IPS-20b (cell line): ENCODE measurements around the gene SLC22A4.

Experiments
- H3K27ac ChIP-seq: one replicate; pipeline ENCODE4 v1.5.1; 2013; ENCODE audit warnings: low read length
- H3K27me3 ChIP-seq: 2 replicates; pipeline ENCODE4 v1.6.1; 2013; ENCODE audit warnings: mild to moderate bottlenecking, low read length, inconsistent platforms; ENCODE audit not compliant: insufficient read depth
- H3K36me3 ChIP-seq: 2 replicates; pipeline ENCODE4 v1.6.1; 2013; ENCODE audit warnings: low read depth, mild to moderate bottlenecking, inconsistent platforms, low read length, moderate library complexity; ENCODE audit not compliant: insufficient read depth
- H3K4me1 ChIP-seq: 2 replicates; pipeline ENCODE4 v1.6.1; 2013; ENCODE audit warnings: mild to moderate bottlenecking, control low read depth, inconsistent platforms, low read length, moderate library complexity; ENCODE audit not compliant: insufficient read depth
- H3K4me3 ChIP-seq: 2 replicates; pipeline ENCODE4 v1.5.1; 2013; ENCODE audit warnings: mild to moderate bottlenecking, low read length, inconsistent platforms
- H3K9ac ChIP-seq: 2 replicates; pipeline ENCODE4 v1.6.1; 2013; ENCODE audit warnings: low read depth, mild to moderate bottlenecking, inconsistent platforms, low read length, moderate library complexity
- H3K9me3 ChIP-seq: 2 replicates; pipeline ENCODE4 v1.6.1; 2013; ENCODE audit warnings: mild to moderate bottlenecking, low read depth, low read length, inconsistent platforms; ENCODE audit not compliant: insufficient read depth

SLC22A4 gene

DNA sequence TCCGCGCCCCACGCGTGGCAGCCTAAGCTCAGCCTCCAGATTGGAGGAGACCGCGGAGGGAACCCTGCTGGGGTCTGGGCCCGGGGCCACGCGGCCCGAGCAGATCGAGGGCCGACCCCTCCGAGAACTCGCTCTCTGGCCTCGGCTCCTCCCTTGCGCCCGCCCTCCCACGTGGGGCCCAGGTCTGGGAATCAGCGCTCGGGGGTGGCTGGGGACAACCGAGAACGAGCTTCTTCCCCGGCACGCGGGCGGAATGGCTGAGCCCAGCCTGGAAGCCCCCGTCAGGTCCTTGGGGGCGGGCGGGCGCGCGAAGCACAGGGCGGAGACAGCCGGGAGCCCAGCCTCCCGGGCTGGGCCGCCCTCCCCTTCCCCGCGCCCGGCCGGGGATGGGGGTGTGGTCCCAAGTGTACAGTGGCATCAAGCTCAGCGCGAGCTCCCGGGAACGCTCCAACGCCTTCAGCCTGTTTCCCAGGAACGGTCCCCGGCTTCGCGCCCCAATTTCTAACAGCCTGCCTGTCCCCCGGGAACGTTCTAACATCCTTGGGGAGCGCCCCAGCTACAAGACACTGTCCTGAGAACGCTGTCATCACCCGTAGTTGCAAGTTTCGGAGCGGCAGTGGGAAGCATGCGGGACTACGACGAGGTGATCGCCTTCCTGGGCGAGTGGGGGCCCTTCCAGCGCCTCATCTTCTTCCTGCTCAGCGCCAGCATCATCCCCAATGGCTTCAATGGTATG is at the start of gene SLC22A4:
SLC22A4 (plus strand) TSS at position 403 of the 736 bp plus-strand sequence; CDS start at position 626, 223 bp downstream.
- Histone ChIP-seq H3K9ac (peak within 1 kb of the TSS; percentile 97), H3K9me3 (no peaks in the 10 kb centered on the region), H3K27me3 (peaks cover 27% of the 10 kb centered on the region), H3K4me3 (peak within 1 kb of the TSS; percentile 90), H3K36me3 (no peaks in the 10 kb centered on the region), H3K27ac (peak within 1 kb of the TSS; percentile 92), H3K4me1 (peaks cover 7% of the 10 kb centered on the region)

DNA sequence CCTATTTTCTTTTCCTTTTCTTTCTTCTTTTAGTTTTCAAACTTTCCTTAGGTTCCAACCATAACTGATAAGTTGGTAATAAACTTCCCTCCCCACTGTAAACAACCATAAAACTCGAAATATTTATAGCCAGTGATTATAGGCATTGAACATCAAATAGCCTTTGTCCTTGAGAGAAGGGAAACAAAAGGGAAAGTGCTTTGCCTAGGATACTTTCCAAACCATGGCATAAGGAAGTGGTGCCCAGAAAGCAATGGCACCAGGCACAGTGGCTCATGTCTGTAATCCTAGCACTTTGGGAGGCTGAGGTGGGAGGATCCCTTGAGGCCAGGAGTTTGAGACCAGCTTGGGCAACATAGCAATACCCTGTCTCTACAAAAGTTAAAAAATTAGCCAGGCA is 48.6 kb upstream of the SLC22A4 start:
- no peaks in the 10 kb centered on the region for H3K4me1 ChIP-seq
- H3K9ac ChIP-seq, result no peak overlapping the region
- H3K9me3 ChIP-seq, result no peaks in the 10 kb centered on the region; the same call in none of the 2 replicates
- H3K27ac ChIP-seq, result no peak overlapping the region
- H3K36me3 ChIP-seq, result no peaks in the 10 kb centered on the region
- no peak overlapping the region for H3K4me3 ChIP-seq
- no peaks in the 10 kb centered on the region for H3K27me3 ChIP-seq

DNA sequence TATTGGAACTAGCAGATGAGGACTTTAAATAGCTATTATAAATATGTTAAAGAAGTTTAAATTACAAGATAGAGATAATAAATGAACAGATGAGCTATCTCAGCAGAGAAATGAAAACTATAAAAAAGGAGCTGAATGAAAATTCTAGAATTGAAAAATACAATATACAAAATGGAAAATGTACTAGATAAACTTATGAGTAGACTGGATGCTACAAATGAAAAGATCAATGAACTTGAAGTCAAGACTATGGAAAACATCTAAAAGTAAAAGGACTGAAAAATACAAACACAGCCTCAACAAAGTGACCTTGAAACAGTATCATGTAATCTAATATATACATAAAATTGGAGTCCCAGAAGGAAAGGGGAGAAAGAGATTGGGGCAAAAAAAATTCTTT is 47.4 kb upstream of the SLC22A4 start:
- H3K4me1 ChIP-seq, result no peaks in the 10 kb centered on the region
- H3K4me3 ChIP-seq, result no peak overlapping the region
- H3K36me3 ChIP-seq, result no peaks in the 10 kb centered on the region
- no peaks in the 10 kb centered on the region; the same call in none of the 2 replicates for H3K9me3 ChIP-seq
- H3K27ac ChIP-seq, result no peak overlapping the region
- H3K9ac ChIP-seq, result no peak overlapping the region
- H3K27me3 ChIP-seq, result no peaks in the 10 kb centered on the region

DNA sequence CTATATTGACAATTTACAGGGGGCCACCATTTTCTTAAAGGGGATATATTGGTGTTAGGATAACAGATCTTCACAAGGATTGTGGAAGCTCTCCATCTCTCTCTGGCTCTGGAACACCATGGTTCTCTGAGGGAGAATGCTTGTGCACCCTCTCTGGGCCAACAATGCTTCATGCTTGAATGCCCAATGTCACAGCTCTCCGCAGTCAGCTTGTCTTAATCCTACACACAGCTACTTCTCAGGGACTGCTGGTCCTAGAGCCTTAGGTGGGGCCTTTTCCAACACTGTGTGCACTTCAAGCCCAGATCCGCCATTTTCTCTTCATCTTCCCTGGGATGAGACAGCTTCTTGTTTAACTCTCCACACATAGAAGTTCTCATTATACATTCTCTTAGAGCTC is 43.6 kb upstream of the SLC22A4 start:
- H3K27me3 ChIP-seq, result no peaks in the 10 kb centered on the region
- no peaks in the 10 kb centered on the region for H3K36me3 ChIP-seq
- no peak overlapping the region for H3K27ac ChIP-seq
- H3K4me3 ChIP-seq, result no peak overlapping the region
- no peaks in the 10 kb centered on the region for H3K4me1 ChIP-seq
- H3K9me3 ChIP-seq, result no peaks in the 10 kb centered on the region
- H3K9ac ChIP-seq, result no peak overlapping the region

GRCh38 chr5:132251220-132251725 is 42.9 kb upstream of the SLC22A4 start:
- no peak overlapping the region for H3K4me3 ChIP-seq
- no peaks in the 10 kb centered on the region for H3K36me3 ChIP-seq
- H3K4me1 ChIP-seq, result no peaks in the 10 kb centered on the region
- no peak overlapping the region for H3K9ac ChIP-seq
- H3K27ac ChIP-seq, result no peak overlapping the region
- no peaks in the 10 kb centered on the region for H3K9me3 ChIP-seq
- peaks cover 6% of the 10 kb centered on the region for H3K27me3 ChIP-seq

- Histone ChIP-seq H3K27me3 (peaks cover 17% of the 10 kb centered on the region), H3K4me1 (no peaks in the 10 kb centered on the region), H3K4me3 (no peak overlapping the region), H3K27ac (no peak overlapping the region), H3K9ac (no peak overlapping the region), H3K9me3 (no peaks in the 10 kb centered on the region), H3K36me3 (no peaks in the 10 kb centered on the region)
Observed at GRCh38 chr5:132253008-132253441, 41.2 kb upstream of the SLC22A4 start.

DNA sequence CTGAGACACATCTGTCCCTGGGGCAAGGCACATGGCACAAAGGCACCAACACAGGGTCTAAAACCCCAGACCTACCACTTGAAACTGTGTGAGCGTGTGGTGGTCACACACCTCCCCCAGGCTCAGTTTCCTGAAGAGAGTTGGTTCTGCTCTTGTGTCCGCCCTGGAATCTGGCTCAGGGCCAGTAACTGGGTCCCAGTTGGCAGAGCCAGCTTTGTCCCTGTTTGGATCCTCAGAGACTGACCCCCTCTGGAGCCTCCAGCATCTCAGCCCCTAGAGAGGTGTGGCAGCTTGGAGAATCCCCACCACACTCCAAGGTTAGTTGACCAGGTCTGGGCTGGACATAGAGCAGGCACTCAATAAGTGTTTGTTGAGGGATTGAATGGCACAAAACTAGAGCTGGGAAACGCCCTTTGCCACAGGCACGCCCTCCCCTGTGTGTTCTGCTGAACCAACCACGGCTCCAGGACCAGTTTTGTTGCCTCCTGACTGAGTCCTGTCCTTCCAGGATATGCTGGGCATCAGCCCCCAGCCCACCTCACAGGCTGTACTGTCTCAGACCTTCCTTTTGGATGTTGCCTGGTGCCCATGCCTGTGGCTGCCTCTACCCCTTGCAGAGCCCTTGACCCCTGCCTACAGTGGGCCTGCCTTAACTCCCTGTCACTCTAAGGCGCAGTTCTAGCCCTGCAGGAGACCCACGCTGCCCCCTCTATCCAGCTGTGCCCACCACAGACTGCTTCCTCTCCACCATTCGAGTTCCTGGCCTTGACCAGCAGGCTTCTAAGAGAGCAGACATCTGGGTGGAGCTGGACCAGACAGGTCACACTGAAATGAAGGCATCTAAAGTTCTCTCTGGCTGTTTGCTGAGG is 40.5 kb upstream of the SLC22A4 start:
- H3K9ac ChIP-seq, result no peak overlapping the region
- no peak overlapping the region for H3K4me3 ChIP-seq
- no peaks in the 10 kb centered on the region for H3K36me3 ChIP-seq
- no peak overlapping the region for H3K27ac ChIP-seq
- H3K4me1 ChIP-seq, result no peaks in the 10 kb centered on the region
- H3K27me3 ChIP-seq, result peaks cover 23% of the 10 kb centered on the region
- no peaks in the 10 kb centered on the region for H3K9me3 ChIP-seq

GRCh38 chr5:132254321-132254977 is 39.7 kb upstream of the SLC22A4 start:
- Histone ChIP-seq H3K4me1 (no peaks in the 10 kb centered on the region), H3K36me3 (no peaks in the 10 kb centered on the region), H3K27me3 (peaks cover 26% of the 10 kb centered on the region), H3K9ac (no peak overlapping the region), H3K9me3 (no peaks in the 10 kb centered on the region), H3K4me3 (no peak overlapping the region), H3K27ac (no peak overlapping the region)

DNA sequence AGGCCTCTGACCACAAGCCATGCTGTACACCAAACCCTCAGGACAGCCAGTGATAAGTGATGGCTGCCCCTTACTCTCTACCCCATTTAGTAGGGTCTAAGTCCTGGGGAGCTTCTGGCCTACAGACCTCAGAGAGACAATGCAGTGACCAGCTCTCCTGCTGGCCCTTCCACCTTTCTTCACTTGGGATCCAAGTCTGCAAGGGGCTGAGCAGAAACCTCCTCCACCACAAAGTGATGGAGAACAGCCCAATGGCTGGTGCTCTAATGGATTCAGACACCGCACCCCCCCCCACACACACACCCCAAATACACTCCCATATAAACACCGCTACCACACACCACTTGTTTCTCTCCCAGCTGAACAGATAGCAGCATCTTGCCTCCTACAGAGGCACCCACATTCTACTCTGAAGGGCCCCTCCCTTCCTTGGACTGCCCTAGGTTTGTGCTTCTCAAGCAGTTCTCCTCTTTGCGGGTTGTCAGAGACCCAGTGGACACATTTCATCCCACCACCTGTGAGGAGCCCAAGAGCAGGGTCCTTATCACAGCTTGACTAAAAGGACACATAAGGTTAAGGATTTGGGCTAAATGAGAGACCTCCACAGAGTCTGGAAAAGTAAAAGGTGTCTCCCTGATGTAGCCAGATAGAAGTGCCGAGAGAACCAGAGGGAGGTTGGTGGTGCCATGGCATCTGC is 38.0 kb upstream of the SLC22A4 start:
- no peak overlapping the region for H3K27ac ChIP-seq
- H3K36me3 ChIP-seq, result no peaks in the 10 kb centered on the region
- no peak overlapping the region for H3K9ac ChIP-seq
- H3K27me3 ChIP-seq, result peaks cover 26% of the 10 kb centered on the region
- H3K4me3 ChIP-seq, result no peak overlapping the region
- H3K9me3 ChIP-seq, result no peaks in the 10 kb centered on the region
- no peaks in the 10 kb centered on the region for H3K4me1 ChIP-seq

DNA sequence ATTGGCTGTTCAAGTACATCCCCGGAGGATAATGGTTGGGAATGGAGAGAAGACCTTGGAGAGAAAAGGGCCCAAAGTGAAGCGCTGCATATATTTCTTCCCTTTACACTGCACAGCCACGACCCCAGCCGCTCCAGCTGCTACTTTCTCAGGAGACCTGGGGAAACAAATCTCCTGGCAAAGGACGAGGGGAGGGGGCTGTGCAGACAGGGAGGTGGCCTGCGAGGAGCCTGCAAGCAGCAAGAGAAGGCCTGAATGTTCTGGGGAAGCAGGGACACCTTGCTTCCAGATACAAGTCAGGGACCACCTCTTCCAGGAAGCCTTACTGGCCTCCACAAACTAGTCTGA is 37.4 kb upstream of the SLC22A4 start:
- peaks cover 26% of the 10 kb centered on the region for H3K27me3 ChIP-seq
- no peaks in the 10 kb centered on the region for H3K9me3 ChIP-seq
- H3K9ac ChIP-seq, result peak overlapping the region; percentile 68; the same call in 1 of the 2 replicates
- no peak overlapping the region for H3K27ac ChIP-seq
- H3K4me1 ChIP-seq, result no peaks in the 10 kb centered on the region
- H3K4me3 ChIP-seq, result peak overlapping the region; percentile 68; the same call in 1 of the 2 replicates
- no peaks in the 10 kb centered on the region for H3K36me3 ChIP-seq
